Measurements from ENCODE around the gene COTL1.

The COTL1 gene

DNA sequence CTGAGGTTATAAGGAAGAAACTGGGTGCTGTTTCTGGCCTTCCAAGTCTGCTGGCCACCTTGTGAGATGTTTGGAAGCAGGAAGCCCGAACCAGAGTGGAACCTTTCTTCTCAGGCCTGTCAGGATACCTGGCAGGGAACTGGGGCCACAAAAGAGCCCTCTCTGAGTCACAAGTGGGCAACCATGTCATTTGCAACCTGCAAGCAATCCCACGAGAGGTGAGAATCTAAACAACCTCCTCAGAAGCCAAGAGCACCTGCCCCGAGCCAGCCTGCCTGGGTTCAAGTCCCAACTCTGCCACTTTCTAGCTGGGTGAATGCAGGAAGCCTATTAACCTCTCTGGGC lies 3.3 kb downstream of the COTL1 start:
- TF ChIP-seq FOXP2 (optimal IDR thresholded peaks at IDR 0.05; ENCODE audit: borderline replicate concordance, extremely low read depth, extremely low read length, insufficient read depth) (no peak), POLR2AphosphoS5 (IDR thresholded peaks at IDR 0.05; ENCODE audit: low read depth, low read length) (no peak), TAF1 (IDR thresholded peaks at IDR 0.05; ENCODE audit: borderline replicate concordance, insufficient read depth, low read length) (no peak), SIN3A (IDR thresholded peaks at IDR 0.05; ENCODE audit: borderline replicate concordance, insufficient read depth, low read length) (no peak)

DNA sequence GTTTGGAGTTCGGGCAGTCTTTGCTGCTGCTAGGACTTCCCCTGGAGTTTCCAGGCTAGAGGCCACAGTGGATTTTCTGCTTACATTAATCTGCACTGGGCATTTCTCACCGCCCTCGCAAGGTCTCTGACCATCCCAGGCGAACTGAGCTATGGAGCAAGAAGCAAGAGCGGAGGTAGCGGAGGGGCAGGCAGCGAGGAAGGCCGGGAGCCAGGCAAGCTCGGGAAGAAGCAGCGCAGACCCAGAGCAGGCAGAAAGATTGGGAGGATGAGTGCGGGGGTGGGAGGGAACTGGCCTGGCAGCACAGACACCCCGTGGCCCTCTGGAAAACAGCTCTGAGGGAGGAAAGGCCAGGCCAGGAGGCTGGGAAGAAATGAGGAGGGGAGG lies 3.8 kb downstream of the COTL1 start:
- TF ChIP-seq SIN3A (IDR thresholded peaks at IDR 0.05; ENCODE audit: borderline replicate concordance, insufficient read depth, low read length) (no peak), TAF1 (IDR thresholded peaks at IDR 0.05; ENCODE audit: borderline replicate concordance, insufficient read depth, low read length) (no peak), FOXP2 (optimal IDR thresholded peaks at IDR 0.05; ENCODE audit: borderline replicate concordance, extremely low read depth, extremely low read length, insufficient read depth) (no peak), POLR2AphosphoS5 (IDR thresholded peaks at IDR 0.05; ENCODE audit: low read depth, low read length) (no peak)
- TF ChIP-seq, protein P1, sequence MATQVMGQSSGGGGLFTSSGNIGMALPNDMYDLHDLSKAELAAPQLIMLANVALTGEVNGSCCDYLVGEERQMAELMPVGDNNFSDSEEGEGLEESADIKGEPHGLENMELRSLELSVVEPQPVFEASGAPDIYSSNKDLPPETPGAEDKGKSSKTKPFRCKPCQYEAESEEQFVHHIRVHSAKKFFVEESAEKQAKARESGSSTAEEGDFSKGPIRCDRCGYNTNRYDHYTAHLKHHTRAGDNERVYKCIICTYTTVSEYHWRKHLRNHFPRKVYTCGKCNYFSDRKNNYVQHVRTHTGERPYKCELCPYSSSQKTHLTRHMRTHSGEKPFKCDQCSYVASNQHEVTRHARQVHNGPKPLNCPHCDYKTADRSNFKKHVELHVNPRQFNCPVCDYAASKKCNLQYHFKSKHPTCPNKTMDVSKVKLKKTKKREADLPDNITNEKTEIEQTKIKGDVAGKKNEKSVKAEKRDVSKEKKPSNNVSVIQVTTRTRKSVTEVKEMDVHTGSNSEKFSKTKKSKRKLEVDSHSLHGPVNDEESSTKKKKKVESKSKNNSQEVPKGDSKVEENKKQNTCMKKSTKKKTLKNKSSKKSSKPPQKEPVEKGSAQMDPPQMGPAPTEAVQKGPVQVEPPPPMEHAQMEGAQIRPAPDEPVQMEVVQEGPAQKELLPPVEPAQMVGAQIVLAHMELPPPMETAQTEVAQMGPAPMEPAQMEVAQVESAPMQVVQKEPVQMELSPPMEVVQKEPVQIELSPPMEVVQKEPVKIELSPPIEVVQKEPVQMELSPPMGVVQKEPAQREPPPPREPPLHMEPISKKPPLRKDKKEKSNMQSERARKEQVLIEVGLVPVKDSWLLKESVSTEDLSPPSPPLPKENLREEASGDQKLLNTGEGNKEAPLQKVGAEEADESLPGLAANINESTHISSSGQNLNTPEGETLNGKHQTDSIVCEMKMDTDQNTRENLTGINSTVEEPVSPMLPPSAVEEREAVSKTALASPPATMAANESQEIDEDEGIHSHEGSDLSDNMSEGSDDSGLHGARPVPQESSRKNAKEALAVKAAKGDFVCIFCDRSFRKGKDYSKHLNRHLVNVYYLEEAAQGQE (IDR thresholded peaks at IDR 0.05; ENCODE audit: insufficient read depth in 1 of 2, low read depth in 2 of 2, low read length in 2 of 2) = no peak

DNA sequence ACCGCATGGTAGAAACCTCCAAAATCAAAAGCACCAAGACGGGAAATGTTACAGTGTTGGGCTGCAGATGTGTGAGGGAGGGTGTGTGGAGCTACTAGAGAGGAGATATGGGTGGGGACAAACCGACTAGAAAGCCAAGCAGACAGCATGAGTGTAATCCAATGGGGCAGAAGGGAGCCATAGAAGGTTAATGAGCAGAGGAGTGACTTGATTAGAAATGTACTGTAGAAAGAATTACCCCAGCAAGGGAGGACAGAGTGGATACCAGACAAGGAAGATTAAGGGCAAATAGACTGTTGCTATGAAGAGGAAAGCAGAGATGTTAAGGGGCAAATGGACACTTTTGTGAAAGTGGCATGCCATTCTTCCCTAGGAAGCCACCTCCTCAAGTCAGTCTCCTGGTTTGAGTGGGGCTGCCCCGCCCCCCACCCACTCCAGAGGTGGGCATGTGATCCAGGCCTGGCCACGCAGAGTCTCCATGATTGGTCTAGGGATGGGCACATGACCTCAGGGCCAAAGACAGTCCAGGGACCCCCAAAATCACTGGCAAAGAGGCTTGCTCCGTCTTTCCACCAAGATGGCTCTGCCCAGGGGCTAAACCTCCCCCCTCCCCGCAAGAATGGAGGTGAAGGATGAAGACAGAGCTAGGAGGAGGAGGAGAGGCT lies 4.3 kb downstream of the COTL1 start:
- TF ChIP-seq, protein P1 (IDR thresholded peaks at IDR 0.05; ENCODE audit: insufficient read depth in 1 of 2, low read depth in 2 of 2, low read length in 2 of 2) = no peak
- TF ChIP-seq SIN3A (IDR thresholded peaks at IDR 0.05; ENCODE audit: borderline replicate concordance, insufficient read depth, low read length) = no peak
- TF ChIP-seq TAF1 (IDR thresholded peaks at IDR 0.05; ENCODE audit: borderline replicate concordance, insufficient read depth, low read length) = no peak
- no peak for TF ChIP-seq POLR2AphosphoS5 (IDR thresholded peaks at IDR 0.05; ENCODE audit: low read depth, low read length)
- no peak for TF ChIP-seq FOXP2 (optimal IDR thresholded peaks at IDR 0.05; ENCODE audit: borderline replicate concordance, extremely low read depth, extremely low read length, insufficient read depth)

DNA sequence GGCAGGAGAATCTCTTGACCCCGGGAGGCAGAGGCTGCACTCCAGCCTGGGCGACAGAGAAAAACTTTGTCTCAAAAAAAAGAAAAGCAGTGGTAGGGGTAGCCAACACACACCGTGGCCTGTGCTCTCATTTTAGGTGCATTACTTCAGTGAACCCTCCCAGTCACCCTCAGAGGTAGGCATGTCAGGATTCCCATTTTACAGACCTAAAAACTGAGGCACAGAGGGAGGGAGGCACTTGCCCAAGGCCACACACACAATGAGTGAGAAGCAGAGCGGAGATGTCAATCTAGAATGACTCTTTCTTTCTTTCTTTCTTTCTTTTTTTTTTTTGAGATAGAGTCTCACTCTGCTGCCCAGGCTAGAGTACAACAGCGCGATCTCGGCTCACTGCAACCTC lies 5.2 kb downstream of the COTL1 start:
- TF ChIP-seq TAF1 (IDR thresholded peaks at IDR 0.05; ENCODE audit: borderline replicate concordance, insufficient read depth, low read length) = no peak
- TF ChIP-seq, protein P1 (IDR thresholded peaks at IDR 0.05; ENCODE audit: insufficient read depth in 1 of 2, low read depth in 2 of 2, low read length in 2 of 2) = no peak
- no peak for TF ChIP-seq POLR2AphosphoS5 (IDR thresholded peaks at IDR 0.05; ENCODE audit: low read depth, low read length)
- no peak for TF ChIP-seq SIN3A (IDR thresholded peaks at IDR 0.05; ENCODE audit: borderline replicate concordance, insufficient read depth, low read length)
- TF ChIP-seq FOXP2 (optimal IDR thresholded peaks at IDR 0.05; ENCODE audit: borderline replicate concordance, extremely low read depth, extremely low read length, insufficient read depth) = no peak

DNA sequence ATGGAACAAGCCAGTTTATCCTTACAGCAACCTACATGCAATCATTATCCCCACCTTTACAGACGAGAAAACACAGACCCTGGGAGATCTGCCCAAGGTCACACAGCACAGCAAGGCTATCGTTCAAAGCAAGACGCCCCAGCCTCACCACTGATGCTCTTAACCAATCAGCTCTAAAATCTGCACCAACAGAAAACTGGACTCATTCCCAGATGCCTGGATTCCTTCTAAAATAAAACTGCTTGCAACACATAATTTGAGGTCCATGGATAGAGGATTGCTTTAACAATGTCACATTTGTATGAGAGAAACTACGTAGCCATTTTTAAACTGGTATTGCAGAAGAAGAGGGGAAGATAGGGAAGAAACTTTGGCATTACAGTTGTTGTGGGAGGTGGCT lies 6.8 kb downstream of the COTL1 start:
- TF ChIP-seq POLR2AphosphoS5 (IDR thresholded peaks at IDR 0.05; ENCODE audit: low read depth, low read length) (no peak), SIN3A (IDR thresholded peaks at IDR 0.05; ENCODE audit: borderline replicate concordance, insufficient read depth, low read length) (no peak), FOXP2 (optimal IDR thresholded peaks at IDR 0.05; ENCODE audit: borderline replicate concordance, extremely low read depth, extremely low read length, insufficient read depth) (no peak), TAF1 (IDR thresholded peaks at IDR 0.05; ENCODE audit: borderline replicate concordance, insufficient read depth, low read length) (no peak)
- TF ChIP-seq, protein P1 (IDR thresholded peaks at IDR 0.05; ENCODE audit: insufficient read depth in 1 of 2, low read depth in 2 of 2, low read length in 2 of 2) = no peak
